IMR-90 (cell line): ENCODE results near the gene TAAR1. TPM values are rescaled to one million over a fixed set of nuclear protein-coding genes. Genes with fewer than 3 reads are reported as not detected.

Experiments
- ATAC-seq: fragments of 200-7000 bp; cut with Tn5 transposase; 2 replicates; pipeline ENCODE4 v1.9.1; 2020; ENCODE audit warnings: low read depth, mild to moderate bottlenecking, moderate library complexity
- BruUV-seq: library from RNA; stranded (reverse); fragments of 400-500 nt; replicated peaks from 2 replicates; lab custom pipeline; 2021; lab: Mats Ljungman, UMichigan
- CTCF ChIA-PET: fragments of 300-600 bp; formaldehyde crosslinking; extraction: SDS; loops from one replicate; lab custom pipeline; 2021; ENCODE audit warnings: antibody characterized with exemption; lab: Yijun Ruan, JAX
- POLR2A ChIA-PET: fragments of 300-600 bp; sonication (Branson Sonifier 250); formaldehyde crosslinking; loops from one replicate; lab custom pipeline; 2022; ENCODE audit warnings: antibody characterized with exemption; ENCODE audit not compliant: unreplicated experiment; lab: Charles Lee
- DNase-seq: peaks from one replicate; pipeline ENCODE4 v3.0.0; 2013
- H2AFZ ChIP-seq: replicated peaks from 2 replicates; pipeline ENCODE3; 2013; ENCODE audit warnings: low read length, mild to moderate bottlenecking; ENCODE audit not compliant: poor library complexity
- H2AK5ac ChIP-seq: 2 replicates; pipeline ENCODE4 v1.6.1; 2013; ENCODE audit warnings: low read depth, low read length, inconsistent platforms
- H2AK9ac ChIP-seq: replicated peaks from 2 replicates; pipeline ENCODE3; 2013; ENCODE audit warnings: mild to moderate bottlenecking, low read depth, low read length, moderate library complexity; ENCODE audit not compliant: poor library complexity
- H2BK120ac ChIP-seq: 2 replicates; pipeline ENCODE4 v1.6.1; 2013; ENCODE audit warnings: low read depth, low read length, inconsistent platforms
- H2BK15ac ChIP-seq: 3 replicates; pipeline ENCODE4 v1.6.1; 2013; ENCODE audit warnings: low read depth, low read length, inconsistent platforms
- H2BK20ac ChIP-seq: 2 replicates; pipeline ENCODE4 v1.6.1; 2013; ENCODE audit warnings: low read depth, mild to moderate bottlenecking, inconsistent platforms, low read length, moderate library complexity
- H2BK5ac ChIP-seq: 2 replicates; pipeline ENCODE4 v1.6.1; 2013; ENCODE audit warnings: mild to moderate bottlenecking, low read depth, low read length, inconsistent platforms; ENCODE audit not compliant: poor library complexity, severe bottlenecking
- H3K14ac ChIP-seq: replicated peaks from 2 replicates; pipeline ENCODE4 v1.6.1; 2013; ENCODE audit warnings: low read depth, low read length, inconsistent platforms
- H3K18ac ChIP-seq: 2 replicates; pipeline ENCODE4 v1.6.1; 2013; ENCODE audit warnings: low read depth, low read length, control low read depth
- H3K23ac ChIP-seq: 2 replicates; pipeline ENCODE4 v1.6.1; 2013; ENCODE audit warnings: low read depth, low read length, inconsistent platforms
- H3K27ac ChIP-seq: 2 replicates; pipeline ENCODE4 v1.5.1; 2013; ENCODE audit warnings: mild to moderate bottlenecking, control low read depth, low read length; ENCODE audit not compliant: insufficient read depth
- H3K27me3 ChIP-seq: 2 replicates; pipeline ENCODE4 v1.6.1; 2013; ENCODE audit warnings: low read length; ENCODE audit not compliant: control insufficient read depth, insufficient read depth
- H3K36me3 ChIP-seq: 2 replicates; pipeline ENCODE4 v1.6.1; 2013; ENCODE audit warnings: low read length, mixed read lengths; ENCODE audit not compliant: control insufficient read depth, insufficient read depth
- H3K4ac ChIP-seq: 2 replicates; pipeline ENCODE4 v1.6.1; 2013; ENCODE audit warnings: low read depth, low read length, inconsistent platforms
- H3K4me1 ChIP-seq: 2 replicates; pipeline ENCODE4 v1.6.1; 2013; ENCODE audit warnings: low read length, mixed read lengths; ENCODE audit not compliant: control insufficient read depth, insufficient read depth
- H3K4me2 ChIP-seq: 2 replicates; pipeline ENCODE4 v1.6.1; 2013; ENCODE audit warnings: low read depth, mild to moderate bottlenecking, control low read depth, low read length, moderate library complexity
- H3K4me3 ChIP-seq: 2 replicates; pipeline ENCODE4 v1.5.1; 2013; ENCODE audit warnings: low read depth, mild to moderate bottlenecking, control low read depth, low read length, moderate library complexity; ENCODE audit not compliant: insufficient read depth
- H3K56ac ChIP-seq: 2 replicates; pipeline ENCODE4 v1.6.1; 2013; ENCODE audit warnings: low read length, inconsistent platforms; ENCODE audit not compliant: insufficient read depth; ENCODE audit errors: extremely low read depth
- H3K79me1 ChIP-seq, 2 experiments: 2 replicates each; pipeline ENCODE4 v1.6.1; 2013; ENCODE audit warnings: low read length in 2 of 2, inconsistent platforms in 1 of 2, low read depth in 1 of 2
- H3K9ac ChIP-seq: 2 replicates; pipeline ENCODE4 v1.6.1; 2013; ENCODE audit warnings: low read depth, low read length, control low read depth
- H3K9me1 ChIP-seq: 2 replicates; pipeline ENCODE4 v1.6.1; 2013; ENCODE audit warnings: low read length, inconsistent platforms; ENCODE audit not compliant: insufficient read depth
- H3K9me3 ChIP-seq: 2 replicates; pipeline ENCODE4 v1.6.1; 2013; ENCODE audit warnings: low read length; ENCODE audit not compliant: control insufficient read depth, insufficient read depth
- H4K20me1 ChIP-seq: 2 replicates; pipeline ENCODE4 v1.6.1; 2013; ENCODE audit warnings: low read length, inconsistent platforms; ENCODE audit not compliant: insufficient read depth
- H4K5ac ChIP-seq: 2 replicates; pipeline ENCODE4 v1.6.1; 2013; ENCODE audit warnings: mild to moderate bottlenecking, low read depth, low read length, control low read depth
- H4K8ac ChIP-seq, 2 experiments: 2 replicates each; pipeline ENCODE4 v1.6.1; 2013; ENCODE audit warnings: low read depth in 2 of 2, low read length in 2 of 2, control low read depth in 1 of 2, inconsistent platforms in 1 of 2
- H4K91ac ChIP-seq: 2 replicates; pipeline ENCODE4 v1.6.1; 2013; ENCODE audit warnings: low read depth, low read length, inconsistent platforms; ENCODE audit not compliant: insufficient read depth
- BHLHE40 ChIP-seq: fragments of 150-350 bp; IDR thresholded peaks from 2 replicates; pipeline ENCODE4 v1.6.1; 2016; ENCODE audit warnings: mild to moderate bottlenecking, low read depth, low read length
- CEBPB ChIP-seq: IDR thresholded peaks from 2 replicates; pipeline ENCODE4 v1.6.1; 2012; ENCODE audit warnings: low read depth, low read length, improper control_type of control experiment
- CTCF ChIP-seq: conservative IDR thresholded peaks from 2 replicates; pipeline ENCODE4 v1.5.1; 2012; ENCODE audit warnings: mild to moderate bottlenecking, low read depth, low read length, improper control_type of control experiment
- ELK1 ChIP-seq: fragments of 150-350 bp; IDR thresholded peaks from 2 replicates; pipeline ENCODE4 v1.6.1; 2016; ENCODE audit warnings: low read depth, mild to moderate bottlenecking, low read length, moderate library complexity, borderline replicate concordance
- FOS ChIP-seq: fragments of 150-350 bp; IDR thresholded peaks from 2 replicates; pipeline ENCODE4 v1.6.1; 2016; ENCODE audit warnings: low read depth, low read length
- MAFK ChIP-seq: IDR thresholded peaks from 2 replicates; pipeline ENCODE4 v1.6.1; 2012; ENCODE audit warnings: low read depth, low read length, improper control_type of control experiment
- MAZ ChIP-seq: IDR thresholded peaks from 2 replicates; pipeline ENCODE4 v1.6.1; 2012; ENCODE audit warnings: low read depth, mild to moderate bottlenecking, low read length, improper control_type of control experiment, moderate library complexity, borderline replicate concordance
- MXI1 ChIP-seq: IDR thresholded peaks from 2 replicates; pipeline ENCODE4 v1.6.1; 2012; ENCODE audit warnings: low read depth, mild to moderate bottlenecking, low read length, moderate library complexity, borderline replicate concordance
- POLR2A ChIP-seq: IDR thresholded peaks from 2 replicates; pipeline ENCODE4 v1.6.1; 2012; ENCODE audit warnings: mild to moderate bottlenecking, low read depth, low read length
- RAD21 ChIP-seq: IDR thresholded peaks from 2 replicates; pipeline ENCODE4 v1.6.1; 2012; ENCODE audit warnings: low read length, improper control_type of control experiment
- RCOR1 ChIP-seq: IDR thresholded peaks from 2 replicates; pipeline ENCODE4 v1.6.1; 2012; ENCODE audit warnings: mild to moderate bottlenecking, low read length, improper control_type of control experiment; ENCODE audit not compliant: insufficient replicate concordance
- RFX5 ChIP-seq: IDR thresholded peaks from 2 replicates; pipeline ENCODE4 v1.8.0; 2012; ENCODE audit warnings: low read depth, mild to moderate bottlenecking, low read length, moderate library complexity
- SMC3 ChIP-seq: fragments of 150-350 bp; IDR thresholded peaks from 2 replicates; pipeline ENCODE4 v1.6.1; 2016; ENCODE audit warnings: low read depth, mild to moderate bottlenecking, antibody characterized with exemption, low read length, moderate library complexity
- WGBS, 2 experiments: methylation state at CpG; one replicate each; pipeline versions ENCODE4 v1.1.5 to v1.1.7; 2013; ENCODE audit warnings: missing lambda C conversion rate in 2 of 2; ENCODE audit not compliant: insufficient read length in 1 of 2; ENCODE audit errors: extremely low coverage in 2 of 2; 5-methylcytosine and 5-hydroxymethylcytosine counted together
- dilution Hi-C: fragments of 300-500 bp; cut with HindIII; formaldehyde crosslinking; loops from one replicate; pipeline ENCODE4 v1.14.3; 2018; ENCODE audit warnings: low sequenced_read_pairs; ENCODE audit not compliant: unreplicated experiment
- in situ Hi-C: fragments of 300-500 bp; cut with MboI; formaldehyde crosslinking; loops from 3 replicates; pipeline ENCODE4 v1.14.3; 2019; ENCODE audit warnings: low sequenced_read_pairs, inconsistent platforms, mixed read lengths
- intact Hi-C: fragments of 100-400 bp; cut with micrococcal nuclease; formaldehyde crosslinking; loops from 2 replicates; pipeline ENCODE4 v1.10.0; 2022
- polyA plus RNA-seq, 3 experiments: library from polyadenylated mRNA; depleted of rRNA; stranded (reverse); fragments of >200 nt; gene quantifications; 2 replicates each; pipeline ENCODE4 v1.2.3, GENCODE V29; 2012; ENCODE audit warnings: low replicate concordance in 1 of 3
- total RNA-seq: library from RNA; depleted of rRNA; stranded (reverse); fragments of >200 nt; gene quantifications from 2 replicates; pipeline ENCODE4 v1.2.3, GENCODE V29; 2012

Gene TAAR1
- total and polyA plus RNA-seq, 2 of the 4 experiments (the other 2 are of a cell fraction), result not detected

- H2AK9ac ChIP-seq, result no peak overlapping the region
- H3K4ac ChIP-seq, result no peak overlapping the region
- H3K9me3 ChIP-seq, result no peaks in the 10 kb centered on the region
- no peaks in the 10 kb centered on the region for H3K4me1 ChIP-seq
- no peak overlapping the region for H3K4me2 ChIP-seq
- ATAC-seq, result no peak
- H3K14ac ChIP-seq, result no peak overlapping the region
- H2AK5ac ChIP-seq, result no peak overlapping the region
- no peak for TF ChIP-seq RFX5
- no peak for TF ChIP-seq SMC3
- TF ChIP-seq FOS, result no peak
- TF ChIP-seq MAZ, result no peak
- no peak for TF ChIP-seq MXI1
- no peak for TF ChIP-seq BHLHE40
- TF ChIP-seq RAD21, result no peak
- no peak for TF ChIP-seq POLR2A
- no peak for TF ChIP-seq RCOR1
- TF ChIP-seq CEBPB, result no peak
- TF ChIP-seq CTCF, result no peak
- no peak for TF ChIP-seq MAFK
- no peak for TF ChIP-seq ELK1
- in situ Hi-C loops, result no loop called here
- H2BK120ac ChIP-seq, result no peak overlapping the region
- H3K9me1 ChIP-seq, result no peaks in the 10 kb centered on the region
- H2BK5ac ChIP-seq, result no peak overlapping the region
- no peak overlapping the region for H2BK15ac ChIP-seq
- DNase-seq, result no peak
- no TSS peak for BruUV-seq
- H2BK20ac ChIP-seq, result no peak overlapping the region
- H3K56ac ChIP-seq, result no peak overlapping the region
- no peak overlapping the region for H3K23ac ChIP-seq
- no peak overlapping the region for H4K8ac ChIP-seq
- no peak overlapping the region for H4K91ac ChIP-seq
- no CpG with 5 or more reads among the region's 2 CpGs for WGBS, 2 experiments
- intact Hi-C loops, result loop anchor here (5.0 kb wide), 1 partner anchor 41 kb away; no protein-coding TSS in a partner anchor
- H4K20me1 ChIP-seq, result no peaks in the 10 kb centered on the region
- H3K79me1 ChIP-seq, result no peaks in the 10 kb centered on the region
- dilution Hi-C loops, result no loop called here
- H3K27ac ChIP-seq, result no peak overlapping the region
- peaks cover 17% of the 10 kb centered on the region for H3K27me3 ChIP-seq
- no peak overlapping the region for H4K5ac ChIP-seq
- no peak overlapping the region for H3K4me3 ChIP-seq
- H3K36me3 ChIP-seq, result no peaks in the 10 kb centered on the region
- H2AFZ ChIP-seq, result no peak overlapping the region
- ChIA-PET CTCF (no interaction called here), POLR2A (no interaction called here)
- H3K9ac ChIP-seq, result no peak overlapping the region
- no peak overlapping the region for H3K18ac ChIP-seq
Observed at GRCh38 chr6:132611616-132612015, 47.4 kb downstream of the TAAR1 start.
